Panc1 (cell line): Measurements from ENCODE around the gene SETX.

Source experiments
- POLR2AphosphoS5 ChIP-seq: IDR thresholded peaks from 2 replicates; pipeline ENCODE4 v1.6.1; 2012; ENCODE audit warnings: mild to moderate bottlenecking, low read depth, low read length, moderate library complexity
- TF ChIP-seq, protein P1 (sequence below), 2 experiments: IDR thresholded peaks; 2 replicates each; pipeline ENCODE4 v1.6.1; 2011 to 2012; ENCODE audit warnings: low read depth in 2 of 2, control low read depth in 1 of 2, low read length in 1 of 2, mild to moderate bottlenecking in 1 of 2, moderate library complexity in 1 of 2; ENCODE audit not compliant: insufficient read depth in 1 of 2
- TF ChIP-seq, protein P2 (sequence below): fragments of 450-650 bp; IDR thresholded peaks from 2 replicates; pipeline ENCODE4 v1.5.1; 2017; ENCODE audit warnings: mild to moderate bottlenecking

DNA sequence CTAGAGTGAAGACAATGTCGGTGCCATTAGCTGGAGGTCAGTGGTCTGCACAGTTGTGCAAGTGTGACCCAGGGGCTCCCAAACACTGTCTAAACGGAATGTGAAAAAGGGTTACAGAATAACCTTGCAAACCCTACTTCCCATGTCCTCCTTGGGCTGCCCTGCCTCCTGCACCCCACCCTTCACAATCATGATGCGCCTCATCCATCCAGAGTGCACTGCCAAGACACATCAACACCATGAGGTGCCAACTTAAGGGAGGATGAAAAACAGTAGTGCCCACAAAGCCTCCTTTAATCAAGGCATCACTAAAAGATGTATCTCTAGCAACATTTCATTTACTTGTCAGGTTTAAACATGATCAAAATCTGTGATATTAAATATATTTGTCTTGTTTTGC, 87.1 kb downstream of the SETX start:
- TF ChIP-seq, protein P1, sequence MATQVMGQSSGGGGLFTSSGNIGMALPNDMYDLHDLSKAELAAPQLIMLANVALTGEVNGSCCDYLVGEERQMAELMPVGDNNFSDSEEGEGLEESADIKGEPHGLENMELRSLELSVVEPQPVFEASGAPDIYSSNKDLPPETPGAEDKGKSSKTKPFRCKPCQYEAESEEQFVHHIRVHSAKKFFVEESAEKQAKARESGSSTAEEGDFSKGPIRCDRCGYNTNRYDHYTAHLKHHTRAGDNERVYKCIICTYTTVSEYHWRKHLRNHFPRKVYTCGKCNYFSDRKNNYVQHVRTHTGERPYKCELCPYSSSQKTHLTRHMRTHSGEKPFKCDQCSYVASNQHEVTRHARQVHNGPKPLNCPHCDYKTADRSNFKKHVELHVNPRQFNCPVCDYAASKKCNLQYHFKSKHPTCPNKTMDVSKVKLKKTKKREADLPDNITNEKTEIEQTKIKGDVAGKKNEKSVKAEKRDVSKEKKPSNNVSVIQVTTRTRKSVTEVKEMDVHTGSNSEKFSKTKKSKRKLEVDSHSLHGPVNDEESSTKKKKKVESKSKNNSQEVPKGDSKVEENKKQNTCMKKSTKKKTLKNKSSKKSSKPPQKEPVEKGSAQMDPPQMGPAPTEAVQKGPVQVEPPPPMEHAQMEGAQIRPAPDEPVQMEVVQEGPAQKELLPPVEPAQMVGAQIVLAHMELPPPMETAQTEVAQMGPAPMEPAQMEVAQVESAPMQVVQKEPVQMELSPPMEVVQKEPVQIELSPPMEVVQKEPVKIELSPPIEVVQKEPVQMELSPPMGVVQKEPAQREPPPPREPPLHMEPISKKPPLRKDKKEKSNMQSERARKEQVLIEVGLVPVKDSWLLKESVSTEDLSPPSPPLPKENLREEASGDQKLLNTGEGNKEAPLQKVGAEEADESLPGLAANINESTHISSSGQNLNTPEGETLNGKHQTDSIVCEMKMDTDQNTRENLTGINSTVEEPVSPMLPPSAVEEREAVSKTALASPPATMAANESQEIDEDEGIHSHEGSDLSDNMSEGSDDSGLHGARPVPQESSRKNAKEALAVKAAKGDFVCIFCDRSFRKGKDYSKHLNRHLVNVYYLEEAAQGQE (IDR thresholded peaks at IDR 0.05; ENCODE audit: insufficient read depth in 1 of 2, low read depth in 2 of 2, low read length in 1 of 2) = no peak
- TF ChIP-seq, protein P2, sequence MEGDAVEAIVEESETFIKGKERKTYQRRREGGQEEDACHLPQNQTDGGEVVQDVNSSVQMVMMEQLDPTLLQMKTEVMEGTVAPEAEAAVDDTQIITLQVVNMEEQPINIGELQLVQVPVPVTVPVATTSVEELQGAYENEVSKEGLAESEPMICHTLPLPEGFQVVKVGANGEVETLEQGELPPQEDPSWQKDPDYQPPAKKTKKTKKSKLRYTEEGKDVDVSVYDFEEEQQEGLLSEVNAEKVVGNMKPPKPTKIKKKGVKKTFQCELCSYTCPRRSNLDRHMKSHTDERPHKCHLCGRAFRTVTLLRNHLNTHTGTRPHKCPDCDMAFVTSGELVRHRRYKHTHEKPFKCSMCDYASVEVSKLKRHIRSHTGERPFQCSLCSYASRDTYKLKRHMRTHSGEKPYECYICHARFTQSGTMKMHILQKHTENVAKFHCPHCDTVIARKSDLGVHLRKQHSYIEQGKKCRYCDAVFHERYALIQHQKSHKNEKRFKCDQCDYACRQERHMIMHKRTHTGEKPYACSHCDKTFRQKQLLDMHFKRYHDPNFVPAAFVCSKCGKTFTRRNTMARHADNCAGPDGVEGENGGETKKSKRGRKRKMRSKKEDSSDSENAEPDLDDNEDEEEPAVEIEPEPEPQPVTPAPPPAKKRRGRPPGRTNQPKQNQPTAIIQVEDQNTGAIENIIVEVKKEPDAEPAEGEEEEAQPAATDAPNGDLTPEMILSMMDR = no peak
- TF ChIP-seq POLR2AphosphoS5 = no peak
